ENCODE data around the gene CMTM7.

The CMTM7 gene

GRCh38 chr3:32395496-32395895, 3.8 kb downstream of the CMTM7 start:
- Histone ChIP-seq H3K36me3 (ENCODE audit: control insufficient read depth in 2 of 2, insufficient read depth in 1 of 2, low read length in 2 of 2) (no peaks in the 10 kb centered on the region), H3K27ac (ENCODE audit: extremely low read depth, low read depth, low read length) (no peak overlapping the region), H3K4me3 (ENCODE audit: low read depth, low read length) (no peak overlapping the region), H3K9me3 (ENCODE audit: control insufficient read depth, insufficient read depth, low read depth, low read length) (no peaks in the 10 kb centered on the region), H3K4me1 (ENCODE audit: control insufficient read depth, insufficient read depth, low read length) (no peaks in the 10 kb centered on the region)
- ChIA-PET CTCF (interaction anchor here (0.9 to 1.1 kb wide), 2 partner anchors 54 to 69 kb away, joined by 3 to 4 read pairs; no protein-coding TSS in a partner anchor), POLR2A (no interaction called here)
- peak; percentile 49; the same call in 1 of the 2 replicates for TF ChIP-seq ZNF18 (tag by site-specific recombination; IDR thresholded peaks at IDR 0.05)
- no peak for TF ChIP-seq ZNF596 (tag by site-specific recombination; IDR thresholded peaks at IDR 0.05)

- Histone ChIP-seq H3K4me1 (ENCODE audit: control insufficient read depth, insufficient read depth, low read length) (peaks cover 5% of the 10 kb centered on the region; the same call in 1 of the 2 replicates), H3K9me3 (ENCODE audit: control insufficient read depth, insufficient read depth, low read depth, low read length) (no peaks in the 10 kb centered on the region), H3K36me3 (ENCODE audit: control insufficient read depth in 2 of 2, insufficient read depth in 1 of 2, low read length in 2 of 2) (no peaks in the 10 kb centered on the region), H3K27ac (ENCODE audit: extremely low read depth, low read depth, low read length) (no peak overlapping the region), H3K4me3 (ENCODE audit: low read depth, low read length) (no peak overlapping the region)
- POLR2A ChIA-PET = no interaction called here
- CTCF ChIA-PET = interaction anchor here (0.6 to 2.6 kb wide), 6 partner anchors 19 to 143 kb away, joined by 3 to 15 read pairs (median 3); no protein-coding TSS in a partner anchor
- TF ChIP-seq ZNF792 (tag by site-specific recombination; IDR thresholded peaks at IDR 0.05) = no peak
- no peak for TF ChIP-seq ZBTB44 (tag by site-specific recombination; IDR thresholded peaks at IDR 0.05)
- TF ChIP-seq ZNF202 (tag by site-specific recombination; IDR thresholded peaks at IDR 0.05; ENCODE audit: borderline replicate concordance) = no peak
- no peak for TF ChIP-seq ZNF777 (tag by site-specific recombination; IDR thresholded peaks at IDR 0.05; ENCODE audit: borderline replicate concordance)
- no peak for TF ChIP-seq ZNF10 (tag by site-specific recombination; IDR thresholded peaks at IDR 0.05)
- TF ChIP-seq ZNF518A (tag by site-specific recombination; conservative IDR thresholded peaks at IDR 0.05; ENCODE audit: low read depth) = no peak
- no peak for TF ChIP-seq INSM2 (tag by site-specific recombination; IDR thresholded peaks at IDR 0.05)
- TF ChIP-seq ZFP3 (tag by site-specific recombination; IDR thresholded peaks at IDR 0.05; ENCODE audit: low read depth) = no peak
- no peak for TF ChIP-seq ZNF639 (tag by site-specific recombination; IDR thresholded peaks at IDR 0.05)
- no peak for TF ChIP-seq ZNF580 (tag by site-specific recombination; IDR thresholded peaks at IDR 0.05)
- TF ChIP-seq ZNF645 (tag by site-specific recombination; IDR thresholded peaks at IDR 0.05) = no peak
- no peak for TF ChIP-seq CTCF (tag by site-specific recombination; IDR thresholded peaks at IDR 0.05)
- TF ChIP-seq ZNF776 (tag by site-specific recombination; IDR thresholded peaks at IDR 0.05; ENCODE audit: borderline replicate concordance) = no peak
- no peak for TF ChIP-seq SALL2 (tag by site-specific recombination; IDR thresholded peaks at IDR 0.05; ENCODE audit: borderline replicate concordance)
- TF ChIP-seq YY2 (tag by site-specific recombination; IDR thresholded peaks at IDR 0.05) = no peak
Measured at GRCh38 chr3:32397941-32398340, 6.3 kb downstream of the CMTM7 start.

All from HEK293 (cell line).